Epithelial cell of proximal tubule (primary cell): ENCODE data around the gene SYNDIG1L. TPM values are rescaled to one million over a fixed set of nuclear protein-coding genes. Genes with fewer than 3 reads are reported as not detected.

Source experiments
- DNase-seq: peaks from one replicate; pipeline ENCODE4 v3.0.0-alpha.2; 2011; ENCODE audit warnings: low read depth
- H3K4me3 ChIP-seq: 2 replicates; pipeline ENCODE4 v1.5.1; 2011; ENCODE audit warnings: low read depth, mild to moderate bottlenecking, low read length
- CTCF ChIP-seq: conservative IDR thresholded peaks from 2 replicates; pipeline ENCODE4 v1.5.1; 2012; ENCODE audit warnings: low read depth, mild to moderate bottlenecking, low read length
- total RNA-seq: library from RNA; depleted of rRNA; stranded (reverse); fragments of >200 nt; gene quantifications from 2 replicates; pipeline ENCODE4 v1.2.3, GENCODE V29; 2015

SYNDIG1L gene
- total RNA-seq = not detected in 2 replicates

- no peak for DNase-seq
- TF ChIP-seq CTCF = no peak
- no peak within 1 kb of the TSS for H3K4me3 ChIP-seq
These were observed at the start of gene SYNDIG1L for GRCh38 chr14:74426202-74426582. TSS of gene SYNDIG1L (minus strand) at chr14:74426210. CDS start at chr14:74409744, 16,466 bp downstream.

- no peak for TF ChIP-seq CTCF
- DNase-seq = peak; percentile 46
- no peak overlapping the region for H3K4me3 ChIP-seq
These were observed 49.7 kb upstream of the SYNDIG1L start for GRCh38 chr14:74475678-74476077.

- no peak for DNase-seq
- TF ChIP-seq CTCF = no peak
- no peak overlapping the region for H3K4me3 ChIP-seq
These were observed 48.4 kb upstream of the SYNDIG1L start for GRCh38 chr14:74474376-74474775.

GRCh38 chr14:74472601-74473000 lies 46.6 kb upstream of the SYNDIG1L start:
- no peak for TF ChIP-seq CTCF
- no peak for DNase-seq
- no peak overlapping the region for H3K4me3 ChIP-seq

- TF ChIP-seq CTCF = no peak
- DNase-seq = no peak
- no peak overlapping the region for H3K4me3 ChIP-seq
These were observed 43.8 kb upstream of the SYNDIG1L start for GRCh38 chr14:74469548-74470518.

- TF ChIP-seq CTCF = no peak
- no peak for DNase-seq
These were observed 42.5 kb upstream of the SYNDIG1L start for GRCh38 chr14:74468513-74468912.

More at GRCh38 chr14:74468513-74468912, 42.5 kb upstream of the SYNDIG1L start:
- H3K4me3 ChIP-seq = no peak overlapping the region
